CD4-positive, CD25-positive, alpha-beta regulatory T cell (primary cell): ENCODE data around the gene AP3M1. TPM values are rescaled to one million over a fixed set of nuclear protein-coding genes. Genes with fewer than 3 reads are reported as not detected.
A peak's percentile ranks its signal among the peaks of the same experiment; 100 is the strongest.
"Not testable (repeated sequence)": the region's sequence is repeated elsewhere in the genome, so short reads cannot be mapped to it uniquely, and the experiment has no call there.

Experiments used
- ATAC-seq, 2 donors: fragments of 150-1000 bp; cut with Tn5 transposase; one replicate each; pipeline ENCODE4 v1.10.0; 2021; ENCODE audit warnings: low read depth in 2 of 2, moderate number of reproducible peaks in 2 of 2, moderate library complexity in 1 of 2
- DNase-seq, 3 donors: peaks; one replicate each; pipeline versions ENCODE4 v3.0.0 to v3.0.0-alpha.2; 2012 to 2022; ENCODE audit warnings: mixed read lengths in 1 of 3
- H3K27ac ChIP-seq: one replicate; pipeline ENCODE4 v1.7.0; 2013; ENCODE audit warnings: mild to moderate bottlenecking, low read length; ENCODE audit not compliant: insufficient read depth, poor library complexity, severe bottlenecking
- H3K27me3 ChIP-seq: one replicate; pipeline ENCODE4 v1.7.0; 2013; ENCODE audit warnings: low read length; ENCODE audit not compliant: control insufficient read depth, insufficient read depth
- H3K36me3 ChIP-seq: one replicate; pipeline ENCODE4 v1.7.0; 2013; ENCODE audit warnings: mild to moderate bottlenecking, low read length, moderate library complexity; ENCODE audit not compliant: control insufficient read depth, insufficient read depth
- H3K4me1 ChIP-seq: 2 replicates; pipeline ENCODE4 v1.7.0; 2013; ENCODE audit warnings: mild to moderate bottlenecking, low read length; ENCODE audit not compliant: insufficient read depth, control insufficient read depth, poor library complexity, severe bottlenecking
- H3K4me3 ChIP-seq: one replicate; pipeline ENCODE4 v1.7.0; 2013; ENCODE audit warnings: low read depth, mild to moderate bottlenecking, low read length, moderate library complexity
- H3K9me3 ChIP-seq, 2 experiments: 1 replicate in 1 of 2; 2 replicates in 1 of 2; pipeline ENCODE4 v1.7.0; 2013; ENCODE audit warnings: low read length in 2 of 2, mild to moderate bottlenecking in 1 of 2, moderate library complexity in 1 of 2; ENCODE audit not compliant: control insufficient read depth in 2 of 2
- H3K27ac Mint-ChIP-seq, 3 donors: one replicate each; pipeline ENCODE4 v1.8.0; 2020 to 2022; ENCODE audit warnings: mild to moderate bottlenecking in 3 of 3, mixed read lengths in 3 of 3, moderate library complexity in 2 of 3
- H3K27me3 Mint-ChIP-seq: one replicate; pipeline ENCODE4 v1.8.0; 2022; ENCODE audit warnings: mild to moderate bottlenecking, mixed read lengths
- H3K36me3 Mint-ChIP-seq: one replicate; pipeline ENCODE4 v1.8.0; 2020; ENCODE audit warnings: mixed read lengths
- H3K4me1 Mint-ChIP-seq, 4 donors: one replicate each; pipeline ENCODE4 v1.8.0; 2020 to 2022; ENCODE audit warnings: mixed read lengths in 4 of 4, mild to moderate bottlenecking in 1 of 4
- H3K4me3 Mint-ChIP-seq, 4 donors: one replicate each; pipeline ENCODE4 v1.8.0; 2020 to 2022; ENCODE audit warnings: mild to moderate bottlenecking in 4 of 4, mixed read lengths in 4 of 4, moderate library complexity in 3 of 4
- H3K9me3 Mint-ChIP-seq, 7 donors: one replicate each; pipeline ENCODE4 v1.8.0; 2020 to 2022; ENCODE audit warnings: mixed read lengths in 7 of 7, mild to moderate bottlenecking in 3 of 7, moderate library complexity in 2 of 7
- polyA plus RNA-seq, 4 donors: library from polyadenylated mRNA; unstranded; fragments of 300-500 nt; fragmentation: Illumina TruSeq; gene quantifications; one replicate each; pipeline ENCODE4 v1.2.3, GENCODE V29; 2021
- total RNA-seq: library from RNA; stranded (reverse); gene quantifications from one replicate; pipeline ENCODE4 v1.2.3, GENCODE V29; 2022

Gene AP3M1, protein sequence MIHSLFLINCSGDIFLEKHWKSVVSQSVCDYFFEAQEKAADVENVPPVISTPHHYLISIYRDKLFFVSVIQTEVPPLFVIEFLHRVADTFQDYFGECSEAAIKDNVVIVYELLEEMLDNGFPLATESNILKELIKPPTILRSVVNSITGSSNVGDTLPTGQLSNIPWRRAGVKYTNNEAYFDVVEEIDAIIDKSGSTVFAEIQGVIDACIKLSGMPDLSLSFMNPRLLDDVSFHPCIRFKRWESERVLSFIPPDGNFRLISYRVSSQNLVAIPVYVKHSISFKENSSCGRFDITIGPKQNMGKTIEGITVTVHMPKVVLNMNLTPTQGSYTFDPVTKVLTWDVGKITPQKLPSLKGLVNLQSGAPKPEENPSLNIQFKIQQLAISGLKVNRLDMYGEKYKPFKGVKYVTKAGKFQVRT
- total RNA-seq (24.3 TPM), polyA plus RNA-seq (10 to 100 TPM; 23.7 to 39.3 (median 29.0) TPM)

GRCh38 chr10:74150204-74150989 is at the start of gene AP3M1:
Gene AP3M1 (minus strand): TSS chr10:74150828. CDS start chr10:74138379, 12,449 bp downstream.
- H3K27ac Mint-ChIP-seq: peak within 1 kb of the TSS in 1 of 3 donors; percentile 74
- H3K4me1 Mint-ChIP-seq: peaks cover 28 to 61% (median 43%) of the 10 kb centered on the region in 4 donors

DNA sequence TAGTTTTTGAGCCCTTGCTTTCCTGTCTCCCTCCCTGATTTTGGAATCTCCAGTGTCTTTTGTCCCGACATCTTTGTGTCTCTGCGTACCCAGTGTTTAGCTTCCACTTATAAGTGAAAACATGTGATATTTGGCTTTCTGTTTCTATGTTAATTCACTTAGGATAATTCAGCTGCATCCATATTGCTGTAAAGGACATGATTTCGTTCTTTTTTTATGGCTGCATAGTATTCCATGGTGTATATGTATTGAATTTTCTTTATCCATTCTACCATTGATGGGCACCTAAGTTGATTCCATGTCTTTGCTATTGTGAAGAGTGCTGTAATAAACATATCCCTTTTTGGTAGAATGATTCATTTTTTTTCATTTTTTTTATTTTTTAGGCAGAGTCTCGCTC is 48.7 kb upstream of the AP3M1 start:
- ATAC-seq: no peak

More at GRCh38 chr10:74150204-74150989, at the start of gene AP3M1:
- Mint-ChIP-seq H3K27me3 (no peaks in the 10 kb centered on the region), H3K36me3 (peaks cover 16% of the 10 kb centered on the region), H3K4me3 (peak within 1 kb of the TSS in 1 of 4 donors; percentile 93), H3K9me3 (no peaks in the 10 kb centered on the region)
- Histone ChIP-seq H3K36me3 (peaks cover 3% of the 10 kb centered on the region), H3K9me3 (no peaks in the 10 kb centered on the region), H3K27ac (peak within 1 kb of the TSS; percentile 96), H3K4me1 (peaks cover 56% of the 10 kb centered on the region), H3K4me3 (peak within 1 kb of the TSS; percentile 91), H3K27me3 (no peaks in the 10 kb centered on the region)
- ATAC-seq (peak; percentile 60), DNase-seq (peak in 1 of 3 donors; percentile 83)

DNA sequence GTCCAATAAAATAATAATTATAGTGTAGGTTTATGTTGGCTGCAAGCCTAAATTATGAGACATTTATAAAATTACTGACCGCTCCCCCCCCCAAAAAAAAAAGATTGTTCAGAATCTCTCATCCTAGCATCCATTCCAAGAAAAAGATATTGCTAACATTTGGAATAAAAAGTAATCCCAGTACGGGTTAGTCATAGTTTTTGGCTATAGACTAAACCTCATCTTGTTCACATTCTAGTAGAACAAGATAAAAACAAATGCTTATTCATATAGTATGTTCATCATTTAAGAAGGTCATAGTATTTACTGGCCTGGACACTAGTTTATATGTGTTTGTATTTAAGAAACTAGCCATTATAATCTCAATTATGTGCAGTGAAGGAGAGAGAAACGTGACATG is 44.4 kb upstream of the AP3M1 start:
- Mint-ChIP-seq H3K9me3 (no peaks in the 10 kb centered on the region), H3K36me3 (peaks cover 10% of the 10 kb centered on the region), H3K27me3 (no peaks in the 10 kb centered on the region), H3K4me1 (peaks cover 15 to 65% (median 51%) of the 10 kb centered on the region in 4 donors), H3K4me3 (peak overlapping the region in 1 of 4 donors; percentile 42), H3K27ac (peak overlapping the region in 1 of 3 donors; percentile 84)
- Histone ChIP-seq H3K4me3 (no peak overlapping the region), H3K36me3 (no peaks in the 10 kb centered on the region), H3K27me3 (no peaks in the 10 kb centered on the region), H3K27ac (no peak overlapping the region), H3K4me1 (peaks cover 29% of the 10 kb centered on the region), H3K9me3 (no peaks in the 10 kb centered on the region)
- DNase-seq (no peak), ATAC-seq (no peak)

More for the DNA sequence above, 48.7 kb upstream of the AP3M1 start:
- H3K9me3 ChIP-seq: no peaks in the 10 kb centered on the region
- Mint-ChIP-seq H3K36me3 (peaks cover 26% of the 10 kb centered on the region), H3K4me3 (no peak overlapping the region), H3K27me3 (no peaks in the 10 kb centered on the region), H3K27ac (peak overlapping the region in 1 of 3 donors; percentile 52), H3K4me1 (peaks cover 17 to 30% (median 27%) of the 10 kb centered on the region in 4 donors), H3K9me3 (no peaks in the 10 kb centered on the region)
- H3K27me3 ChIP-seq: no peaks in the 10 kb centered on the region
- no peak for DNase-seq
- H3K27ac ChIP-seq: no peak overlapping the region
- peaks cover 3% of the 10 kb centered on the region for H3K4me1 ChIP-seq
- no peak overlapping the region for H3K4me3 ChIP-seq
- H3K36me3 ChIP-seq: peaks cover 13% of the 10 kb centered on the region

GRCh38 chr10:74194545-74194944 is 43.9 kb upstream of the AP3M1 start:
- ATAC-seq (peak; percentile 67 to 76), DNase-seq (peak in 1 of 3 donors; percentile 57)
- peaks cover 34% of the 10 kb centered on the region for H3K4me1 ChIP-seq
- H3K4me3 ChIP-seq: peak overlapping the region; percentile 1
- no peaks in the 10 kb centered on the region for H3K36me3 ChIP-seq
- Mint-ChIP-seq H3K27me3 (no peaks in the 10 kb centered on the region), H3K4me3 (peak overlapping the region in 3 of 4 donors; percentile 40 to 62 (median 42)), H3K9me3 (no peaks in the 10 kb centered on the region), H3K36me3 (peaks cover 10% of the 10 kb centered on the region), H3K4me1 (peaks cover 19 to 70% (median 54%) of the 10 kb centered on the region in 4 donors), H3K27ac (peak overlapping the region in 2 of 3 donors; percentile 84 to 87)
- H3K27me3 ChIP-seq: no peaks in the 10 kb centered on the region
- no peaks in the 10 kb centered on the region for H3K9me3 ChIP-seq
- H3K27ac ChIP-seq: no peak overlapping the region

GRCh38 chr10:74190494-74190893 is 39.9 kb upstream of the AP3M1 start:
- H3K27ac Mint-ChIP-seq: peak overlapping the region; percentile 93 to 99 (median 94)

GRCh38 chr10:74189999-74190421 is 39.4 kb upstream of the AP3M1 start:
- peaks cover 33 to 84% (median 58%) of the 10 kb centered on the region in 4 donors for H3K4me1 Mint-ChIP-seq
- H3K27ac ChIP-seq: peak overlapping the region; percentile 81
- peak overlapping the region; percentile 78 for H3K4me3 ChIP-seq
- peaks cover 10% of the 10 kb centered on the region for H3K36me3 Mint-ChIP-seq
- DNase-seq (peak in 2 of 3 donors; percentile 41 to 82), ATAC-seq (peak; percentile 83 to 87)
- H3K27me3 ChIP-seq: no peaks in the 10 kb centered on the region
- H3K9me3 ChIP-seq: no peaks in the 10 kb centered on the region
- H3K4me1 ChIP-seq: peaks cover 35% of the 10 kb centered on the region
- H3K4me3 Mint-ChIP-seq: peak overlapping the region; percentile 40 to 79 (median 76)
- H3K9me3 Mint-ChIP-seq: peaks cover 0 to 2% (median 0%) of the 10 kb centered on the region in 7 donors
- H3K36me3 ChIP-seq: no peaks in the 10 kb centered on the region
- peak overlapping the region; percentile 93 to 99 (median 94) for H3K27ac Mint-ChIP-seq
- no peaks in the 10 kb centered on the region for H3K27me3 Mint-ChIP-seq

More at GRCh38 chr10:74190494-74190893, 39.9 kb upstream of the AP3M1 start:
- H3K27me3 ChIP-seq: no peaks in the 10 kb centered on the region
- H3K4me3 Mint-ChIP-seq: peak overlapping the region; percentile 40 to 79 (median 76)
- no peaks in the 10 kb centered on the region for H3K9me3 Mint-ChIP-seq
- ATAC-seq (no peak), DNase-seq (no peak)
- no peaks in the 10 kb centered on the region for H3K36me3 ChIP-seq
- peak overlapping the region; percentile 78 for H3K4me3 ChIP-seq
- H3K4me1 ChIP-seq: peaks cover 35% of the 10 kb centered on the region
- no peaks in the 10 kb centered on the region for H3K9me3 ChIP-seq
- peaks cover 8% of the 10 kb centered on the region for H3K36me3 Mint-ChIP-seq
- H3K4me1 Mint-ChIP-seq: peaks cover 33 to 84% (median 57%) of the 10 kb centered on the region in 4 donors
- no peaks in the 10 kb centered on the region for H3K27me3 Mint-ChIP-seq
- peak overlapping the region; percentile 81 for H3K27ac ChIP-seq

DNA sequence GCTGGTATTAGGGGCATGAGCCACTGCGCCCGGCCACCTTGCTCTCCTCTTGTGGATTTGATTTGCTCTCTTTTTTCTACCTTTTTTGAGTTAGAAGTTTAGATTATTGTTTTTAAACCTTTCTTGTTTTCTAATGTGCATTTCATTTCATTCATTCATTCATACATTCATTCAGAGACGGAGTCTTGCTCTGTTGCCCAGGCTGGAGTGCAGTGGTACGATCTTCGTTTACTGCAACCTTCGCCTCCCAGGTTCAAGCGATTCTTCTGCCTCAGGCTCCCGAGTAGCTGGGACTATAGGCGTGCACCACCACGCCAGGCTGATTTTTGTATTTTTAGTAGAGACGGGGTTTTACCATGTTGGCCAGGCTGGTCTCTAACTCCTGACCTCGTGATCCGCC is 38.0 kb upstream of the AP3M1 start:
- H3K4me1 ChIP-seq: peaks cover 25% of the 10 kb centered on the region
- DNase-seq, H3K36me3 Mint-ChIP-seq, H3K27me3 Mint-ChIP-seq, H3K4me3 Mint-ChIP-seq, H3K9me3 Mint-ChIP-seq, ATAC-seq, H3K36me3 ChIP-seq, H3K4me3 ChIP-seq, H3K27ac ChIP-seq, H3K27me3 ChIP-seq, H3K9me3 ChIP-seq: not testable (repeated sequence)
- Mint-ChIP-seq H3K4me1 (peaks cover 33 to 78% (median 48%) of the 10 kb centered on the region in 4 donors), H3K27ac (peak overlapping the region; percentile 62 to 93 (median 79))
